ENCODE measurements around the gene KIRREL3. TPM values are rescaled to one million over a fixed set of nuclear protein-coding genes. Genes with fewer than 3 reads are reported as not detected.

KIRREL3 gene
- total and polyA plus RNA-seq, 9 of the 15 experiments (the other 6 are each of a cell fraction or from before 2014, with no cell fraction given) = 0.04 to 0.10 TPM; not detected in 7

- Histone ChIP-seq H3K9me1 (ENCODE audit: control insufficient read depth, insufficient read depth, low read length) (no peaks in the 10 kb centered on the region), H3K27me3 (ENCODE audit: control insufficient read depth in 2 of 2, insufficient read depth in 2 of 2, low read length in 2 of 2) (peaks cover 0 to 33% of the 10 kb centered on the region in 2 experiments; a peak in 2 of 5 replicates), H3K27ac (ENCODE audit: extremely low read depth, low read depth, low read length) (no peak overlapping the region), H3K79me2 (ENCODE audit: control insufficient read depth, insufficient read depth, low read length) (no peaks in the 10 kb centered on the region), H3K9me3 (replicated peaks; ENCODE audit: control insufficient read depth, insufficient read depth, low read depth, low read length) (no peaks in the 10 kb centered on the region), H2AFZ (ENCODE audit: low read depth, low read length) (no peak overlapping the region), H3K9ac (ENCODE audit: insufficient read depth in 1 of 2, low read depth in 2 of 2, low read length in 2 of 2) (no peak overlapping the region), H3K4me3 (no peak overlapping the region), H3K36me3 (ENCODE audit: control insufficient read depth, insufficient read depth, low read length) (no peaks in the 10 kb centered on the region), H4K20me1 (replicated peaks; ENCODE audit: control insufficient read depth, insufficient read depth, low read length) (no peaks in the 10 kb centered on the region; the same call in 1 of the 2 replicates), H3K4me2 (ENCODE audit: insufficient read depth, low read length) (no peak overlapping the region), H3K4me1 (replicated peaks in 1 of 2; ENCODE audit: control insufficient read depth in 2 of 2, insufficient read depth in 2 of 2, low read length in 2 of 2) (no peaks in the 10 kb centered on the region)
- FAIRE-seq (no peak), DNase-seq (ENCODE audit: extremely low read depth in 1 of 4, low spot score in 3 of 4) (no peak), ATAC-seq (no peak)
- TF ChIP-seq ZKSCAN1 (IDR thresholded peaks at IDR 0.05; ENCODE audit: low read depth, low read length) (peak; percentile 52; the same call in 1 of the 2 replicates), NFIC (IDR thresholded peaks at IDR 0.05) (peak; percentile 61; the same call in 1 of the 2 replicates), MAX (CRISPR knock-in tag; IDR thresholded peaks at IDR 0.05) (no peak)
- intact Hi-C loops (cut with micrococcal nuclease) = no loop called here
- WGBS (ENCODE audit: insufficient coverage, low coverage, missing lambda C conversion rate) = 0% methylated on average over 4 of the region's 4 CpGs
- in situ Hi-C loops (cut with MboI) = no loop called here
- CTCF ChIA-PET (ENCODE audit: low intra/inter-chr PET ratio) = no interaction called here
- no TSS peak for BruUV-seq (replicated peaks)
- POLR2A ChIA-PET = no interaction called here
Measured at GRCh38 chr11:126575849-126576248, 424.7 kb downstream of the KIRREL3 start.

- Histone ChIP-seq H2AFZ (ENCODE audit: low read depth, low read length) (no peak overlapping the region), H3K4me1 (replicated peaks in 1 of 2; ENCODE audit: control insufficient read depth in 2 of 2, insufficient read depth in 2 of 2, low read length in 2 of 2) (no peaks in the 10 kb centered on the region), H3K4me2 (ENCODE audit: insufficient read depth, low read length) (no peak overlapping the region), H3K9ac (ENCODE audit: insufficient read depth in 1 of 2, low read depth in 2 of 2, low read length in 2 of 2) (no peak overlapping the region), H3K27me3 (ENCODE audit: control insufficient read depth in 2 of 2, insufficient read depth in 2 of 2, low read length in 2 of 2) (peaks cover 0 to 22% of the 10 kb centered on the region in 2 experiments; a peak in 2 of 5 replicates), H3K36me3 (ENCODE audit: control insufficient read depth, insufficient read depth, low read length) (no peaks in the 10 kb centered on the region), H3K4me3 (no peak overlapping the region), H3K79me2 (ENCODE audit: control insufficient read depth, insufficient read depth, low read length) (no peaks in the 10 kb centered on the region), H3K9me3 (replicated peaks; ENCODE audit: control insufficient read depth, insufficient read depth, low read depth, low read length) (no peaks in the 10 kb centered on the region), H3K9me1 (ENCODE audit: control insufficient read depth, insufficient read depth, low read length) (no peaks in the 10 kb centered on the region), H3K27ac (ENCODE audit: extremely low read depth, low read depth, low read length) (no peak overlapping the region), H4K20me1 (replicated peaks; ENCODE audit: control insufficient read depth, insufficient read depth, low read length) (no peaks in the 10 kb centered on the region; the same call in 1 of the 2 replicates)
- in situ Hi-C loops (cut with MboI) (no loop called here), intact Hi-C loops (cut with micrococcal nuclease) (no loop called here)
- peak; percentile 7 to 39 (median 25) for DNase-seq (ENCODE audit: extremely low read depth in 1 of 4, low spot score in 3 of 4)
- no TSS peak for BruUV-seq (replicated peaks)
- POLR2A ChIA-PET = interaction anchor here (0.7 kb wide), 1 partner anchor 21 kb away, joined by 3 read pairs; no protein-coding TSS in a partner anchor
- FAIRE-seq = no peak
- CTCF ChIA-PET (ENCODE audit: low intra/inter-chr PET ratio) = no interaction called here
- 2% methylated on average over 11 of the region's 11 CpGs for WGBS (ENCODE audit: insufficient coverage, low coverage, missing lambda C conversion rate)
- peak; percentile 64; the same call in 2 of the 3 replicates for ATAC-seq
- TF ChIP-seq, protein P1, sequence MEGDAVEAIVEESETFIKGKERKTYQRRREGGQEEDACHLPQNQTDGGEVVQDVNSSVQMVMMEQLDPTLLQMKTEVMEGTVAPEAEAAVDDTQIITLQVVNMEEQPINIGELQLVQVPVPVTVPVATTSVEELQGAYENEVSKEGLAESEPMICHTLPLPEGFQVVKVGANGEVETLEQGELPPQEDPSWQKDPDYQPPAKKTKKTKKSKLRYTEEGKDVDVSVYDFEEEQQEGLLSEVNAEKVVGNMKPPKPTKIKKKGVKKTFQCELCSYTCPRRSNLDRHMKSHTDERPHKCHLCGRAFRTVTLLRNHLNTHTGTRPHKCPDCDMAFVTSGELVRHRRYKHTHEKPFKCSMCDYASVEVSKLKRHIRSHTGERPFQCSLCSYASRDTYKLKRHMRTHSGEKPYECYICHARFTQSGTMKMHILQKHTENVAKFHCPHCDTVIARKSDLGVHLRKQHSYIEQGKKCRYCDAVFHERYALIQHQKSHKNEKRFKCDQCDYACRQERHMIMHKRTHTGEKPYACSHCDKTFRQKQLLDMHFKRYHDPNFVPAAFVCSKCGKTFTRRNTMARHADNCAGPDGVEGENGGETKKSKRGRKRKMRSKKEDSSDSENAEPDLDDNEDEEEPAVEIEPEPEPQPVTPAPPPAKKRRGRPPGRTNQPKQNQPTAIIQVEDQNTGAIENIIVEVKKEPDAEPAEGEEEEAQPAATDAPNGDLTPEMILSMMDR (IDR thresholded peaks at IDR 0.05 in 2 of 3, conservative IDR thresholded peaks at IDR 0.05 in 1 of 3; ENCODE audit: insufficient read depth in 2 of 3, low read depth in 1 of 3, low read length in 3 of 3) = peak; percentile 24 to 41 (median 32); a peak in 5 of 6 replicates
- no peak for TF ChIP-seq POU5F1 (IDR thresholded peaks at IDR 0.05; ENCODE audit: borderline replicate concordance, low read depth, low read length, partially characterized antibody)
- TF ChIP-seq GMEB1 (CRISPR knock-in tag; IDR thresholded peaks at IDR 0.05) = no peak
- TF ChIP-seq RAD21 (CRISPR knock-in tag; conservative IDR thresholded peaks at IDR 0.05 in 1 of 2, IDR thresholded peaks at IDR 0.05 in 1 of 2) = peak in 1 of 2 experiments; percentile 29; a peak in 2 of 4 replicates
- TF ChIP-seq ZFP1 (CRISPR knock-in tag; IDR thresholded peaks at IDR 0.05) = no peak
- TF ChIP-seq STAG1 (CRISPR knock-in tag; IDR thresholded peaks at IDR 0.05; ENCODE audit: borderline replicate concordance) = no peak
- no peak for TF ChIP-seq NBN (IDR thresholded peaks at IDR 0.05; ENCODE audit: low read depth)
Measured at GRCh38 chr11:126573325-126573978, 427.1 kb downstream of the KIRREL3 start.

All from K562 (cell line).